Measurements from ENCODE around the gene CCR5AS.

DNA sequence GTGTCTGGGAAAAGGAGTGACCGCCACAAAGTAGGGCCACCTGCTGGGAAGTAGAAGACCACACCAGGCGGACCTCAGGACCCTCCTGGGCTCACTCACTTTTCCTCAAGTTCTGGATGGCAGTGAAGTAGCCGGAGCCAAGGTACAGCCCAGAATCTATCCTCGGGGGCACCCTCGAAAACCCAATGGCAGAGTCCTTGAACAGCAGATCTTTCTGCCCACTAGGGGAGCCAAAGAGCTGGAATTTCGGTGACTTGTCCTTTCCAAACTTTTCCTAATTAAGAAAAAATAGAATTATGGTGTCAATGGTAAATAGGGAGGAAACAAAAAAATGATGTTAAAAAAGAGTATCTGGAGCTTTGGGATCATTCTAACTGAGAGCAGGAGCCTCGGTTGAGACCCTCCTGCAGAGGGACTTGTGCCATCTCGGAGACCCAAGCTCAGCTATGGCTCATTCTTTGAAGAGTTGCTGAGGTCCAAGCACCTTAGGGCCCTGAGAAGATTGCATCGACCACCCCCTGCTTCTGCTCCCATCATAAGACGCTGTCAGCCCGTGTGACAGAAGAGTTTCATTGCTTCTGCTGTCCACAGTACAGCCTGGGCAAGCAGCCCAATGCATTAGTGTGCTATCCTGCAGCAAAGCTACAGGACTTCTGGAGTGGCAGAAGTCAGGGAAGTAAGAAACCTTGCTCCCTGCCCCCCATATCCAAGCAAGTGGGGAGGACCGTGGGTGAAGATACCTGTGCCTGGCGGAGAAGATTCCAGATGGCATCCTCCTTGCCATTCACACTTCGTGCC, 43.1 kb upstream of the CCR5AS start:
- TF ChIP-seq POLR2A (IDR thresholded peaks at IDR 0.05) = no peak
- TF ChIP-seq, protein P1, sequence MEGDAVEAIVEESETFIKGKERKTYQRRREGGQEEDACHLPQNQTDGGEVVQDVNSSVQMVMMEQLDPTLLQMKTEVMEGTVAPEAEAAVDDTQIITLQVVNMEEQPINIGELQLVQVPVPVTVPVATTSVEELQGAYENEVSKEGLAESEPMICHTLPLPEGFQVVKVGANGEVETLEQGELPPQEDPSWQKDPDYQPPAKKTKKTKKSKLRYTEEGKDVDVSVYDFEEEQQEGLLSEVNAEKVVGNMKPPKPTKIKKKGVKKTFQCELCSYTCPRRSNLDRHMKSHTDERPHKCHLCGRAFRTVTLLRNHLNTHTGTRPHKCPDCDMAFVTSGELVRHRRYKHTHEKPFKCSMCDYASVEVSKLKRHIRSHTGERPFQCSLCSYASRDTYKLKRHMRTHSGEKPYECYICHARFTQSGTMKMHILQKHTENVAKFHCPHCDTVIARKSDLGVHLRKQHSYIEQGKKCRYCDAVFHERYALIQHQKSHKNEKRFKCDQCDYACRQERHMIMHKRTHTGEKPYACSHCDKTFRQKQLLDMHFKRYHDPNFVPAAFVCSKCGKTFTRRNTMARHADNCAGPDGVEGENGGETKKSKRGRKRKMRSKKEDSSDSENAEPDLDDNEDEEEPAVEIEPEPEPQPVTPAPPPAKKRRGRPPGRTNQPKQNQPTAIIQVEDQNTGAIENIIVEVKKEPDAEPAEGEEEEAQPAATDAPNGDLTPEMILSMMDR (IDR thresholded peaks at IDR 0.05) = no peak

All from vagina (tissue), 2 donors.